Renal cortex interstitium (tissue), 15 donors: ENCODE measurements around the gene CMTM4. TPM values are rescaled to one million over a fixed set of nuclear protein-coding genes. Genes with fewer than 3 reads are reported as not detected.

Experiments
- DNase-seq, 11 donors: peaks; one replicate each; pipeline ENCODE4 v3.0.0-alpha.2; 2013; ENCODE audit warnings: low read depth in 9 of 11, low spot score in 4 of 11; ENCODE audit errors: extremely low read depth in 1 of 11
- long read RNA-seq, 16 experiments: transcript quantifications; one replicate each; lab custom pipeline, GENCODE V29; 2026
- polyA plus RNA-seq, 3 donors: library from polyadenylated mRNA; unstranded; fragments of 120-200 nt; gene quantifications; one replicate each; pipeline ENCODE4 v1.2.1, GENCODE V29; 2013; ENCODE audit not compliant: insufficient read length in 3 of 3

The CMTM4 gene
- polyA plus RNA-seq: 10 to 100 TPM; 65.0 to 70.8 (median 67.1) TPM
- long read RNA-seq, donor 1, full-length matches to known transcripts: 24 of 24 reads
- long read RNA-seq, donor 1, partial matches to known transcripts: 0 of 24 reads
- long read RNA-seq, donor 1, other reads (novel, unspliced or antisense): 0 of 24 reads
- long read RNA-seq, donor 2, full-length matches to known transcripts: 22 of 22 reads
- long read RNA-seq, donor 2, partial matches to known transcripts: 0 of 22 reads
- long read RNA-seq, donor 2, other reads (novel, unspliced or antisense): 0 of 22 reads
- long read RNA-seq, donor 3, full-length matches to known transcripts: 27 of 27 reads
- long read RNA-seq, donor 3, partial matches to known transcripts: 0 of 27 reads
- long read RNA-seq, donor 3, other reads (novel, unspliced or antisense): 0 of 27 reads
- long read RNA-seq, donor 4, full-length matches to known transcripts: 26 of 26 reads
- long read RNA-seq, donor 4, partial matches to known transcripts: 0 of 26 reads
- long read RNA-seq, donor 4, other reads (novel, unspliced or antisense): 0 of 26 reads
- long read RNA-seq, donor 5: 0 reads
- long read RNA-seq, donor 6, full-length matches to known transcripts: 34 of 34 reads
- long read RNA-seq, donor 6, partial matches to known transcripts: 0 of 34 reads
- long read RNA-seq, donor 6, other reads (novel, unspliced or antisense): 0 of 34 reads
- long read RNA-seq, donor 7, full-length matches to known transcripts: 32 of 32 reads
- long read RNA-seq, donor 7, partial matches to known transcripts: 0 of 32 reads
- long read RNA-seq, donor 7, other reads (novel, unspliced or antisense): 0 of 32 reads
- long read RNA-seq, donor 8: 0 reads
- long read RNA-seq, donor 9, full-length matches to known transcripts: 30 of 30 reads
- long read RNA-seq, donor 9, partial matches to known transcripts: 0 of 30 reads
- long read RNA-seq, donor 9, other reads (novel, unspliced or antisense): 0 of 30 reads
- long read RNA-seq, donor 10, full-length matches to known transcripts: 33 of 33 reads
- long read RNA-seq, donor 10, partial matches to known transcripts: 0 of 33 reads
- long read RNA-seq, donor 10, other reads (novel, unspliced or antisense): 0 of 33 reads
- long read RNA-seq, donor 11, full-length matches to known transcripts: 29 of 29 reads
- long read RNA-seq, donor 11, partial matches to known transcripts: 0 of 29 reads
- long read RNA-seq, donor 11, other reads (novel, unspliced or antisense): 0 of 29 reads
- long read RNA-seq, donor 12, full-length matches to known transcripts: 15 of 15 reads
- long read RNA-seq, donor 12, partial matches to known transcripts: 0 of 15 reads
- long read RNA-seq, donor 12, other reads (novel, unspliced or antisense): 0 of 15 reads
- long read RNA-seq, donor 13: 0 reads
- long read RNA-seq, donor 14, full-length matches to known transcripts: 25 of 25 reads
- long read RNA-seq, donor 14, partial matches to known transcripts: 0 of 25 reads
- long read RNA-seq, donor 14, other reads (novel, unspliced or antisense): 0 of 25 reads
- long read RNA-seq, donor 15, full-length matches to known transcripts: 14 of 14 reads
- long read RNA-seq, donor 15, partial matches to known transcripts: 0 of 14 reads
- long read RNA-seq, donor 15, other reads (novel, unspliced or antisense): 0 of 14 reads
- long read RNA-seq, donor 16, full-length matches to known transcripts: 62 of 62 reads
- long read RNA-seq, donor 16, partial matches to known transcripts: 0 of 62 reads
- long read RNA-seq, donor 16, other reads (novel, unspliced or antisense): 0 of 62 reads

- DNase-seq: peak; percentile 56 to 88 (median 83)
Measured at GRCh38 chr16:66696669-66697630, at the start of gene CMTM4. TSS of gene CMTM4 (minus strand) at chr16:66696743. CDS start at chr16:66696525, 218 bp downstream.

- DNase-seq: no peak
Measured at GRCh38 chr16:66746048-66746447, 49.5 kb upstream of the CMTM4 start.

- no peak for DNase-seq
Measured at GRCh38 chr16:66741950-66742808, 45.6 kb upstream of the CMTM4 start.

GRCh38 chr16:66741169-66741900, 44.8 kb upstream of the CMTM4 start:
- DNase-seq: peak in 5 of 11 donors; percentile 37 to 55 (median 43)

GRCh38 chr16:66740533-66740932, 44.0 kb upstream of the CMTM4 start:
- no peak for DNase-seq

- DNase-seq: no peak
Measured at GRCh38 chr16:66740010-66740409, 43.5 kb upstream of the CMTM4 start.

GRCh38 chr16:66735891-66736290, 39.3 kb upstream of the CMTM4 start:
- DNase-seq: no peak

- no peak for DNase-seq
Measured at GRCh38 chr16:66731101-66731500, 34.6 kb upstream of the CMTM4 start.

- no peak for DNase-seq
Measured at GRCh38 chr16:66728804-66729203, 32.3 kb upstream of the CMTM4 start.

- DNase-seq: no peak
Measured at GRCh38 chr16:66728117-66728787, 31.7 kb upstream of the CMTM4 start.

GRCh38 chr16:66720766-66721165, 24.2 kb upstream of the CMTM4 start:
- no peak for DNase-seq

- no peak for DNase-seq
Measured at GRCh38 chr16:66719246-66719645, 22.7 kb upstream of the CMTM4 start.

GRCh38 chr16:66717776-66718175, 21.2 kb upstream of the CMTM4 start:
- no peak for DNase-seq

GRCh38 chr16:66717112-66717675, 20.7 kb upstream of the CMTM4 start:
- no peak for DNase-seq
